Neuronal stem cell (in vitro differentiated cells): Measurements from ENCODE around the gene MAD1L1.

Source experiments
- DNase-seq: peaks from one replicate; pipeline ENCODE4 v3.0.0-alpha.2; 2013; ENCODE audit warnings: low spot score
- H2AFZ ChIP-seq: one replicate; pipeline ENCODE4 v1.6.1; 2013; ENCODE audit warnings: mild to moderate bottlenecking, low read length, inconsistent platforms
- H2AK5ac ChIP-seq: 2 replicates; pipeline ENCODE4 v1.6.1; 2013; ENCODE audit warnings: low read depth, mild to moderate bottlenecking, inconsistent platforms, low read length, moderate library complexity, mixed read lengths
- H2BK120ac ChIP-seq: 2 replicates; pipeline ENCODE4 v1.6.1; 2013; ENCODE audit warnings: low read depth, mild to moderate bottlenecking, inconsistent platforms, low read length, moderate library complexity, mixed read lengths
- H2BK12ac ChIP-seq: one replicate; pipeline ENCODE4 v1.6.1; 2013; ENCODE audit warnings: low read length, inconsistent platforms
- H2BK15ac ChIP-seq: 2 replicates; pipeline ENCODE4 v1.6.1; 2013; ENCODE audit warnings: mild to moderate bottlenecking, low read length, inconsistent platforms, mixed read lengths
- H2BK5ac ChIP-seq: one replicate; pipeline ENCODE4 v1.6.1; 2013; ENCODE audit warnings: inconsistent platforms, mild to moderate bottlenecking, low read length, moderate library complexity
- H3K14ac ChIP-seq: one replicate; pipeline ENCODE4 v1.6.1; 2013; ENCODE audit warnings: low read length, inconsistent platforms
- H3K18ac ChIP-seq: 2 replicates; pipeline ENCODE4 v1.6.1; 2013; ENCODE audit warnings: low read length, inconsistent platforms
- H3K23ac ChIP-seq: 2 replicates; pipeline ENCODE4 v1.6.1; 2013; ENCODE audit warnings: low read depth, mild to moderate bottlenecking, mixed read lengths, low read length, inconsistent platforms; ENCODE audit not compliant: poor library complexity
- H3K27ac ChIP-seq: replicated peaks from 3 replicates; pipeline ENCODE4 v1.5.1; 2013; ENCODE audit warnings: low read length, inconsistent platforms
- H3K27me3 ChIP-seq, 3 experiments: 2 replicates each; pipeline ENCODE4 v1.6.1; 2013; ENCODE audit warnings: low read length in 3 of 3, mild to moderate bottlenecking in 2 of 3, inconsistent platforms in 1 of 3, low read depth in 1 of 3, mixed read lengths in 1 of 3, moderate library complexity in 1 of 3; ENCODE audit not compliant: control insufficient read depth in 3 of 3, insufficient read depth in 3 of 3
- H3K36me3 ChIP-seq, 2 donors: replicated peaks in 1 of 2; 2 replicates each; pipeline ENCODE4 v1.6.1; 2013; ENCODE audit warnings: low read length in 2 of 2; ENCODE audit not compliant: control insufficient read depth in 2 of 2, insufficient read depth in 2 of 2
- H3K4ac ChIP-seq: 2 replicates; pipeline ENCODE4 v1.6.1; 2013; ENCODE audit warnings: inconsistent platforms, mild to moderate bottlenecking, low read length, moderate library complexity
- H3K4me1 ChIP-seq, 2 donors: 1 replicate in 1 of 2; 2 replicates in 1 of 2; pipeline ENCODE4 v1.6.1; 2013; ENCODE audit warnings: low read length in 2 of 2, low read depth in 1 of 2; ENCODE audit not compliant: control insufficient read depth in 2 of 2, insufficient read depth in 1 of 2
- H3K4me2 ChIP-seq: one replicate; pipeline ENCODE4 v1.6.1; 2013; ENCODE audit warnings: mild to moderate bottlenecking, low read length, inconsistent platforms; ENCODE audit not compliant: insufficient read depth, poor library complexity, severe bottlenecking
- H3K4me3 ChIP-seq, 2 donors: 2 replicates each; pipeline ENCODE4 v1.5.1; 2013; ENCODE audit warnings: low read length in 2 of 2, mild to moderate bottlenecking in 2 of 2, inconsistent platforms in 1 of 2, moderate library complexity in 1 of 2
- H3K79me1 ChIP-seq: one replicate; pipeline ENCODE4 v1.6.1; 2013; ENCODE audit warnings: low read depth, mild to moderate bottlenecking, inconsistent platforms, low read length, moderate library complexity
- H3K9ac ChIP-seq: one replicate; pipeline ENCODE4 v1.6.1; 2013; ENCODE audit warnings: mild to moderate bottlenecking, low read depth, low read length, inconsistent platforms; ENCODE audit not compliant: poor library complexity
- H3K9me3 ChIP-seq, 2 donors: replicated peaks in 1 of 2; 2 replicates each; pipeline versions ENCODE3 to v1.6.1; 2013; ENCODE audit warnings: low read length in 2 of 2, mild to moderate bottlenecking in 2 of 2, inconsistent platforms in 1 of 2, low read depth in 1 of 2, mixed read lengths in 1 of 2, moderate library complexity in 1 of 2; ENCODE audit not compliant: control insufficient read depth in 2 of 2, insufficient read depth in 1 of 2
- H4K8ac ChIP-seq: one replicate; pipeline ENCODE4 v1.6.1; 2013; ENCODE audit warnings: low read depth, mild to moderate bottlenecking, inconsistent platforms, low read length, moderate library complexity
- H4K91ac ChIP-seq: one replicate; pipeline ENCODE4 v1.6.1; 2013; ENCODE audit warnings: low read length, low read depth, mild to moderate bottlenecking, inconsistent platforms; ENCODE audit not compliant: poor library complexity
- WGBS, 2 donors: extraction: QIAGEN DNeasy Blood & Tissue Kit; methylation state at CpG; one replicate each; pipeline ENCODE4 v1.1.7; 2013; ENCODE audit warnings: missing lambda C conversion rate in 2 of 2, mixed read lengths in 1 of 2; ENCODE audit not compliant: insufficient read length in 2 of 2, insufficient replicate concordance in 1 of 2; ENCODE audit errors: extremely low coverage in 2 of 2; 5-methylcytosine and 5-hydroxymethylcytosine counted together

Gene MAD1L1

GRCh38 chr7:2242541-2243429 lies 10.0 kb upstream of the MAD1L1 start:
- no peak overlapping the region for H2BK120ac ChIP-seq
- H2AK5ac ChIP-seq: peak overlapping the region; percentile 86
- DNase-seq: no peak
- no peak overlapping the region for H2BK5ac ChIP-seq
- peaks cover 19 to 38% of the 10 kb centered on the region in 2 donors for H3K36me3 ChIP-seq
- H3K4me1 ChIP-seq: peaks cover 0 to 8% of the 10 kb centered on the region in 2 donors
- H3K4me3 ChIP-seq: peak overlapping the region; percentile 88 to 98
- no peak overlapping the region for H2BK12ac ChIP-seq
- no peak overlapping the region for H3K27ac ChIP-seq
- peak overlapping the region; percentile 92 for H3K4me2 ChIP-seq
- WGBS, 2 donors: no CpG with 5 or more reads among the region's 21 CpGs
- no peak overlapping the region for H3K18ac ChIP-seq
- no peaks in the 10 kb centered on the region for H3K9me3 ChIP-seq
- peak overlapping the region; percentile 83 for H3K9ac ChIP-seq
- no peak overlapping the region for H4K91ac ChIP-seq
- no peak overlapping the region for H3K14ac ChIP-seq
- H4K8ac ChIP-seq: no peak overlapping the region
- H3K79me1 ChIP-seq: peaks cover 11% of the 10 kb centered on the region
- H3K27me3 ChIP-seq: no peaks in the 10 kb centered on the region
- peak overlapping the region; percentile 39 for H3K23ac ChIP-seq
- H3K4ac ChIP-seq: no peak overlapping the region
- H2AFZ ChIP-seq: peak overlapping the region; percentile 99
- no peak overlapping the region for H2BK15ac ChIP-seq

GRCh38 chr7:2241580-2242540 lies 9.1 kb upstream of the MAD1L1 start, which contains the start of the genes MRM2 and NUDT1:
TSS of gene MRM2 (minus strand) at chr7:2242205. CDS start at chr7:2242169, 36 bp downstream.
TSS of gene NUDT1 (plus strand) at chr7:2242226. CDS start at chr7:2244575, 2,349 bp downstream.
- H3K14ac ChIP-seq: peak within 1 kb of the TSS; percentile 97
- no peaks in the 10 kb centered on the region for H3K9me3 ChIP-seq
- peaks cover 11% of the 10 kb centered on the region for H3K79me1 ChIP-seq
- H3K36me3 ChIP-seq: peaks cover 24 to 47% of the 10 kb centered on the region in 2 donors
- no peak within 1 kb of the TSS for H2BK120ac ChIP-seq
- no CpG with 5 or more reads among the region's 81 CpGs for WGBS, 2 donors
- H3K27ac ChIP-seq: no peak within 1 kb of the TSS
- H3K18ac ChIP-seq: peak within 1 kb of the TSS; percentile 97
- peak within 1 kb of the TSS; percentile 92 for H3K4me2 ChIP-seq
- peak within 1 kb of the TSS; percentile 93 for H2BK5ac ChIP-seq
- H3K27me3 ChIP-seq: no peaks in the 10 kb centered on the region
- H2BK12ac ChIP-seq: no peak within 1 kb of the TSS
- H4K91ac ChIP-seq: no peak within 1 kb of the TSS
- no peak within 1 kb of the TSS for H4K8ac ChIP-seq
- H3K4ac ChIP-seq: no peak within 1 kb of the TSS
- H3K4me1 ChIP-seq: peaks cover 0 to 5% of the 10 kb centered on the region in 2 donors
- no peak within 1 kb of the TSS for H2BK15ac ChIP-seq
- peak within 1 kb of the TSS; percentile 92 for H3K23ac ChIP-seq
- peak within 1 kb of the TSS; percentile 88 to 98 for H3K4me3 ChIP-seq
- peak within 1 kb of the TSS; percentile 99 for H2AFZ ChIP-seq
- DNase-seq: peak; percentile 86
- peak within 1 kb of the TSS; percentile 92 for H2AK5ac ChIP-seq
- H3K9ac ChIP-seq: peak within 1 kb of the TSS; percentile 92

DNA sequence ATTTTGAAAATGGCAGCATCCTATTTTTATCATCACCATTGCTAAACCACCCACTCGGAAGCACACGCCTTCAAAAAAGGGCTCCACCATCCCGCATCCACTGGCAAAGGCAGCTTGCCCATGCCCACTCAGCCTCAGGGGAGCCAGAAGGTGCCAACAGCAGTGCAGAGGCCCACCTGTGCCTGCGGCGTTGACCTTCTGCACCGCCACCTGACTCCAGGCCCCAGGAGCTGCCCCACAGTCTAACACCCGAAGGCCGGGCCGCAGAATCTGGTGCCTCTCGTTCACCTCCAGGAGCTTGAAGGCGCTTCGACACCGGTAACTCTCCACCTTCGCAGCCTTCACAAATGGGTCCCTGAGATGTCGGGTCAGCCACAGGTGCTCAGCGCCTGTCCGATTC lies 6.5 kb upstream of the MAD1L1 start:
- Histone ChIP-seq H3K27me3 (no peaks in the 10 kb centered on the region), H2BK12ac (no peak overlapping the region), H3K27ac (no peak overlapping the region), H4K91ac (no peak overlapping the region), H2AK5ac (no peak overlapping the region), H2BK120ac (no peak overlapping the region), H3K4me3 (peak overlapping the region in 1 of 2 donors; percentile 49), H3K9me3 (no peaks in the 10 kb centered on the region), H3K4me2 (no peak overlapping the region), H3K23ac (no peak overlapping the region), H3K4me1 (peaks cover 0 to 5% of the 10 kb centered on the region in 2 donors), H3K18ac (no peak overlapping the region), H3K79me1 (peaks cover 4% of the 10 kb centered on the region), H2BK5ac (no peak overlapping the region), H2BK15ac (no peak overlapping the region), H3K36me3 (peaks cover 37 to 63% of the 10 kb centered on the region in 2 donors), H4K8ac (no peak overlapping the region), H3K14ac (no peak overlapping the region), H3K9ac (no peak overlapping the region), H3K4ac (no peak overlapping the region), H2AFZ (no peak overlapping the region)
- DNase-seq: no peak
- WGBS, 2 donors: no CpG with 5 or more reads among the region's 17 CpGs
